ENCODE data around the gene ABCC1.

ABCC1 gene

DNA sequence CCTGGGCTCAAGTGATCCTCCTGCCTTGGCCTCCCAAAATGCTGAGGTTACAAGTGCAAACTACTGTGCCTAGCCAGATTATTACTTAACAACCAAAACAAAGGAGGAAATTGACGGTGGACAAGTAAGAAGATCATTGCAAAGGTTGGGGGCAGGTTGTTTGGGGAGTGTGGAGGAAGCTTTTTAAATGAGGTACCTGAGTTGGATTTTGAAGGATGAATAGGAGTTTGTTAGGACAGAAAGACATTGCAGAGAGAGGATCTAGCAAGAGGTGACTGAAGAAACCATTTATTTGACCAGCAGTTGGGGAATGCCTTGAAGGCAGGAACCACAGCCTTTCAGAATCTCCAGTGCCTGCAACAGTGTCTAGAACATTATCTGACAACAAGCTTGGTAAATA lies 51.3 kb downstream of the ABCC1 start:
- no peak for DNase-seq

DNA sequence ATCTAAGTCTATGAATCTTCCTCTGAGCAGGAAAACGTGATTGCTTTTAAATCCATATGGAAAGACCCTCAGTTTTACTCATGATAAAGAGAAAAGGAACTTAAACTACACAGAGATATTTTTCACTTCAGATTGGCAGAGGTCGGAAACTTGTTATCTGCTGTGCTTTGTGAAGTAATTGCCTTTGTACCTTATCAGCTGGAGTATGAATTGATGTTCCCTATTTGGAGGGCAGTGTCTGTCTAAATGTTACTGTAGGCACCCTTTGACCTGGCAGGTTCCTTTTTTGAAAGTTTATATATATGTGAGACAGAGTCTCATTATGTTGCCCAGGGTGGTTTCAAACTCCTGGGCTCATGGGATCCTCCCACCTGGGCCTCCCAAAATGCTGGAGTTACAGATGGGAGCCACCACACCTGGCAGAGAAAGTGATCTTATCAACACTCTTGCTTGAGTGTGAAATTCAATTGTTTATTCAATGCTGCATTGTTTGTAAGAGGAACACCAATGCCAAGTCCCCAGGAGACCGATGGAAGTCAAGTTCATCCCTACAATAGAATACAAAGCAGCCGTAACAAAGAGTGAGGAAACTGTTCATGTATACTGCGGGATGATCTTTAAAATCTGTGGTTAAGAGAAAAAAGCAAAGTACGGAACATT lies 52.3 kb downstream of the ABCC1 start:
- no peak for DNase-seq

GRCh38 chr16:16003719-16004313 lies 54.4 kb downstream of the ABCC1 start:
- no peak for DNase-seq

GRCh38 chr16:16004314-16004749 lies 54.9 kb downstream of the ABCC1 start:
- DNase-seq: no peak

GRCh38 chr16:16005721-16006120 lies 56.3 kb downstream of the ABCC1 start:
- DNase-seq: no peak

DNA sequence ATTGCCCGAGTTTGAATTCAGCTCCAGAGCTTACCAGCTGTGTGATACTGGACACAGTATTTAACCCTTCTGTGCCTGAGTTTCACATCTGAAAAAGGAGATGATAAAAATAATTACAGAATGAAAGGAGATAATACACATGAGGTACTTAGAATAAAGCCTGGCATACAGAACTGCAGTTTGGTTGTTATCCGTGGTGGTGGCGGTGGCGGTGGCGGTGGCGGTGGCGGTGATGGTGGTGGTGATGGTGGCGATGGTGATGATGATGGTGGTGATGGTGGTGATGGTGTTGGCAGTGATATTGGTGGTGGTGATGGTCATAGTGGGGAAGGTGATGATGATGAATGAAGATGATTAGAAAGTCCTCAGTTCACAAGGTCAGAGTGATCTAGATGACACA lies 57.2 kb downstream of the ABCC1 start:
- DNase-seq: no peak

DNA sequence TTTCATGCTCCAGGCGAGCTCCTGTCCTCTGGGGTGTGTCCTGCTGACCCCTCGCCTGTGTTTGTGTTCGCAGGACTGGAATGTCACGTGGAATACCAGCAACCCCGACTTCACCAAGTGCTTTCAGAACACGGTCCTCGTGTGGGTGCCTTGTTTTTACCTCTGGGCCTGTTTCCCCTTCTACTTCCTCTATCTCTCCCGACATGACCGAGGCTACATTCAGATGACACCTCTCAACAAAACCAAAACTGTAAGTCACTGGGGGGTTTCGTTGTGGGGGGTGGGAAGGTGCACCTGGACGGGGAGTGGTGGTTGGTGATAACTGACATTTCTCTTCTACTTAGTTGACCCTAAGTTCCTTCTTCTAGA lies 58.3 kb downstream of the ABCC1 start:
- DNase-seq: no peak

DNA sequence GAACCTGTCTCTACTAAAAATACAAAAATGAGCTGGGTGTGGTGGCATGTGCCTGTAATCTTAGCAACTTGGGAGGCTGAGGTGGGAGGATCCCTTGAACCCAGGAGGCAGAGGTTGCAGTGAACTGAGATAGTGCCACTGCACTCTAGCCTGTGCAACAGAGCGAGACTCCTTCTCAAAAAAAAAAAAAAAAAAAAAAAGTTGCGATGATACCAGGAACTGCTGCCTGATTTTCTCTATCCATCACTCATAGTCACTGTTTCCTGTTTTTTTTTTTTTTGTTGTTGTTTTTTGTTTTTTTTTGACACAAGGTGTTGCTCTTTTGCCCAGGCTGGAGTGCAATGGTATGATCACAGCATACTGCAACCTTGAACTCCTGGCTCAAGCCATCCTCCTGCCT lies 59.2 kb downstream of the ABCC1 start:
- no peak for DNase-seq

GRCh38 chr16:16009401-16009800 lies 60.0 kb downstream of the ABCC1 start:
- DNase-seq: no peak

DNA sequence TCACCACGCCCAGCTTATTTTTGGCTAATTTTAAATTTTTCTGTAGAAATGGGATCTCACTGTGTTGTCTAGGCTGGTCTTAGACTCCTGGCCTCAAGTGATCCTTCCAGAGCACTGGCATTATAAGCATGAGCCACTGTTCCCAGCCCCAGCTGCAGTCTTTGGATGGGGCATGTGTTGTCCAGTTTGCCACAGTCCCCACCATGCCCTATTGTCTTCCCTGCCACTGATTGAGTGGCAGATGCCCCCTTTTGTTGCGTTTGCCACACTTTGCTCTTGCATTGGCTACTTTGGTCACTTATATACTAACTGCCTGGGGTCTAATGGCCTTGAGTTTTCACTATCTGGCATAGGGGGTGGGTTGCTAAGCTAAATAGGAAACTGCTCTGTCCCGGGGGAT lies 60.8 kb downstream of the ABCC1 start:
- no peak for DNase-seq

DNA sequence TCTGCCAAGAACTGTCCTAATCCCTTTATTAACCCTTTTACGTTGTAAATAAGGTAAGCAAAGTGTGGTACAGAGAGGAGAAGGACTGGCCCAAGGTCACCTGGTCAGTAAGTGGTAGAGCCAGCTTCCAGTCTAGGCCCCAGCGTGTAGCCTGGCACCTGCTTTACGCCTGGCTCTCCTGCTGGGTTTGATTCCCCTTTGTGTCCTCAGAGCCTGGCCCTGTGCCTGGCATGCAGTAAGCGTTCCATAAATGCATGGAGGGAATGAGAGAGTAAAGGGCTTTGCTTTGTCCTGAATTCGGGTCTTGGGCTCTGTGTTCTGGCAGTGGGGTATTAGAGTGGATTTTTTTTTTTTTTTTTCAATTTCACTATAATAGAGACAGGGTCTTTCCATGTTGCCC lies 62.7 kb downstream of the ABCC1 start:
- no peak for DNase-seq

GRCh38 chr16:16013812-16014211 lies 64.4 kb downstream of the ABCC1 start:
- DNase-seq: no peak

DNA sequence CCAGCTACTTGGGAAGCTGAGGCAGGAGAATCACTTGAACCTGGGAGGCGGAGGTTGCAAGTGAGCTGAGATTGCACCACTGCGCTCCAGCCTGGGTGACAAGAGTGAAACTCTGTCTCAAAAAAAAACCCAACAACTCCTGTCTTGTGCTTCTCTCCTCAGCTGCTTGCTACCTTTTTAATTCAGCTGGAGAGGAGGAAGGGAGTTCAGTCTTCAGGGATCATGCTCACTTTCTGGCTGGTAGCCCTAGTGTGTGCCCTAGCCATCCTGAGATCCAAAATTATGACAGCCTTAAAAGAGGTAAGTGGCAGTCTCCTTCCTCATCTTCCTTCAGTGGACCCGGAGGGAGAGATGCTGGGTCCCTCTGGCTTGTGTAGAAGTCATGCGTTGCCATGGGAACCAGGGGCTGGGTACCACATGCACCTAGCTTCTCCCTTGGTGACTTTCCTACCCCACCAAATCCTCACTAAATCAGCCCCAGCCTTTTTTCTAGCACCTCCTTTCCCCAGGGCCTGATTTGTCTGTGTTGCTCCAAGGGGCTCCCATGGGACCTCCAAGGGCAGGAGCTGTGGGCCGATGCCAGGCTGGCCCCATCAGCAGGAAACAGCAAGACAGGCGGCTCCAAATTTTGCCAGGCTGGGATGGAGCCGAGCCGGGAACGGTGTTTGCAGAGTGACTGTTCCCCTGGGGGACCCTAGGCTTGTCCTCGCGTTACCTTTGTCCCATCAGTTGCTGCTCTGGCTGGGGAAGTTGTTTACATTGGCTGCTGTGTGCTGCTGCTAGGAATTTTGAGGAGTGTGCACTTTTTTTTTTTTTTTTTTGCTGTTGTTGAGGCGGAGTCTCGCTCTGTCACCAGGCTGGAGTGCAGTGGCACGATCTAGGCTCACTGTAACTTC lies 65.2 kb downstream of the ABCC1 start:
- DNase-seq: no peak

- no peak for DNase-seq
Observed at GRCh38 chr16:16015849-16016248, 66.4 kb downstream of the ABCC1 start.

DNA sequence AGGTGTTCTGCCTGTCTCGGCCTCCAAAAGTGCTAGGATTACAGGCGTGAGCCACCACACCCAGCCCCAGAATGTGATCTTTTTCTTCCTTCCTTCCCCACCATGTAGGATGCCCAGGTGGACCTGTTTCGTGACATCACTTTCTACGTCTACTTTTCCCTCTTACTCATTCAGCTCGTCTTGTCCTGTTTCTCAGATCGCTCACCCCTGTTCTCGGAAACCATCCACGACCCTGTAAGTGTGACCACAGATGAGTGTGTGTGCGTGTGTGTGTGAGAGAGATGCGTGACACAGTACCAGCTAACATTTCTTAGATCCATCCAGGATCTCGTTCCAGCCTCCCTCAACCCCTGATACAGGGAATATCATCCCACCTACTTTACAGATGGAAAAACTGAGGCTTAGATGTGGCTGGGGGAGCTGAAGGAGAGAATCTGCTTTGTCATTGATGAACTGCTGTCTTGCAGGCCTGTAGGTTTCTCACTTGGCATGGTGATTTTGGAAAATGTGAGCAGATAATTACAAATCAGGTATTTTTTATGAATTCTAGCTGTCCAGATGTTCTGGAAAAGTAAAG lies 67.1 kb downstream of the ABCC1 start:
- no peak for DNase-seq

- DNase-seq: no peak
Observed at GRCh38 chr16:16017812-16018211, 68.4 kb downstream of the ABCC1 start.

- no peak for DNase-seq
Observed at GRCh38 chr16:16018705-16019104, 69.3 kb downstream of the ABCC1 start.

DNA sequence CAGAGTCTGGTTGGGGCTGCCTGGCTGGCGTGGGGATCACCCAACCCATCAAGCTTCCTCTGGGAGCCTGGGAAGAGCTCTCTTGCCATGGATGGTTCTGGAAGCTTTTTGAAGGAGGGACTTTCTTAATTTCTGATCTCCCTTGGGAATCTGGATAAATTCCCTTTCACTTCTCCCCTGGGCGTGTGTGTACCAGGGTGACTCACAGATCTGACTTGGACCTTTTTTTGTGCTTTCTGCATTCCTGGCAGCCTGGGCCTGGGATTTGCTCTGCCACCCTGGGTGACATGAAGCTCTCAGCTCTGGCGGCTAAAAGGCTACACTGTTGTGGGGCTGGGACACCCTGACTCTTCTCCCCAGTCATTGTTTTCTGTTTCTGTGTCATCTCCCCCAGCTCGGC lies 70.1 kb downstream of the ABCC1 start:
- DNase-seq: no peak

- no peak for DNase-seq
Observed at GRCh38 chr16:16020291-16020690, 70.9 kb downstream of the ABCC1 start.

DNA sequence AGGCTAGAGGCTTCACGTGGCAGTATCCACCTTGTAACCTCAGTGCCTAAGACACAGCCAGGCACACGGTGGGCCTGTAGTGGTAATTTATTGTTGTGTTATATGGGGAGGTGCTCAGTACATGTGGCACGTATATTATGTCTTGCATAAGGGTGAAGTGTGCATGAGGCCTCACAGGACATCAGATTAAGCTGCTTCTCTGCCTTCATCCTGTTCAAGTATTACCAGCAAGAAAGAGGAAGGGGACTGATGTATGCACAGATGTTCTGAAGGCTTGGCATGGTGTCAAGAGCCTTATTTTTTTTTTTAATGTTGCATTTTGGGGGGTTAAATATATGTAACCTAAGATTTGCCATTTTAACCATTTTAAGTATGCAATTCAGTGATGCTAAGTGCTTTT lies 71.6 kb downstream of the ABCC1 start:
- DNase-seq: no peak

GRCh38 chr16:16021646-16021987 lies 72.2 kb downstream of the ABCC1 start:
- DNase-seq: no peak

DNA sequence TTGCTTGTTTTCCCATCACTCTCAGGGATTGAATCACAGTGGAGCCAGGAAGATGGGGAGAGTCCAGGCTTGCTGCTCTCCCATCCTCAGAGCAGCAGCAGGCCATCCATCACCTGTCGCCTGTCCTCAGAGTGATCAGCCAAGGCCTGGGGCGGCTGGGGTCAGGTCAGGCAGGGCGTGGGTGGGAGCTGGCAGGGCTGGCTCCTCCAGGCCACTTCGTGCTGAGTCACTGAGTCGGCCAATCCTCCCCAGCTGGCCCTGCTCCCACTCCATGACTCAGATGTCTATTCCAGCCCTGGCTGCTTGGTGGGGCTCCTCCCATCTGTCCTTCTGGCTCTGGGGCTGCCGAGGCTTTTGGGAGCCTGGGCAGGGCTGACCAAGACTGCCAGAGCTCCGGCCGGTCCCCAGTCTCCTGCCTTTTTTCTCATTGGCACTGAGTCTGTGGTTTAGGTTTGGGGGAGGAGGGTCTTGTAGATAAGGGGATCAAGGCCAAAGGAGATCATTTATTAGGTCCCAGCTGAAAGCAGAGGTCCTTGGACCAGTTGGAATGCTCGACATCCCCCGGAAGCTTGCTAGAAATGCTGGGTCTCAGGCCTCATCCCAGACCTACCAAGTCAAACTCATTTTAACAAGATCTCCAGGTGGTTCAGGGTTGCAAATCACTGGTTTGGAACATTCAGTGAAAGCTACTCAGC lies 72.7 kb downstream of the ABCC1 start:
- DNase-seq: peak; percentile 57 to 63

GRCh38 chr16:16022683-16023064 lies 73.3 kb downstream of the ABCC1 start:
- no peak for DNase-seq
